GM12878 (cell line): ENCODE data around the gene SLC5A1. TPM values are rescaled to one million over a fixed set of nuclear protein-coding genes. Genes with fewer than 3 reads are reported as not detected.
"Not testable (repeated sequence)": the region's sequence is repeated elsewhere in the genome, so short reads cannot be mapped to it uniquely, and the experiment has no call there.

ENCODE experiments used
- ATAC-seq: fragments of 200-7000 bp; cut with Tn5 transposase; 3 replicates; pipeline ENCODE4 v1.9.1; 2020; ENCODE audit warnings: mild to moderate bottlenecking, moderate library complexity
- BruUV-seq: library from RNA; stranded (reverse); fragments of 400-500 nt; replicated peaks from 2 replicates; lab custom pipeline; 2021; lab: Mats Ljungman, UMichigan
- CTCF ChIA-PET: fragments of 300-600 bp; sonication (Branson Sonifier 250); formaldehyde crosslinking; extraction: SDS; loops from one replicate; lab custom pipeline; 2021; ENCODE audit warnings: inconsistent platforms; lab: Yijun Ruan, JAX
- POLR2A ChIA-PET: fragments of 350-600 bp; formaldehyde crosslinking; extraction: SDS; loops from one replicate; lab custom pipeline; 2021; ENCODE audit warnings: inconsistent platforms; lab: Charles Lee
- RAD21 ChIA-PET: fragments of 300-600 bp; sonication (Branson Sonifier 250); formaldehyde crosslinking; loops from one replicate; lab custom pipeline; 2023; ENCODE audit warnings: antibody characterized with exemption; ENCODE audit not compliant: unreplicated experiment; lab: Charles Lee
- SMC1A ChIA-PET: fragments of 300-600 bp; sonication (Branson Sonifier 250); formaldehyde crosslinking; loops from one replicate; lab custom pipeline; 2023; ENCODE audit not compliant: unreplicated experiment, uncharacterized antibody; lab: Charles Lee
- DNase-seq: peaks from one replicate; pipeline ENCODE4 v3.0.0-alpha.2; 2011; ENCODE audit warnings: low read depth, low spot score
- FAIRE-seq: peaks from 3 replicates; lab custom pipeline; 2011; peaks lifted over from hg19 to GRCh38; lab: Jason Lieb, UNC
- H2AFZ ChIP-seq: 2 replicates; pipeline ENCODE4 v1.6.0; 2011; ENCODE audit warnings: low read depth, low read length, control low read depth; ENCODE audit not compliant: control insufficient read depth
- H3K27ac ChIP-seq: 2 replicates; pipeline ENCODE4 v1.5.1; 2011; ENCODE audit warnings: control low read depth; ENCODE audit not compliant: control insufficient read depth, insufficient read depth
- H3K27me3 ChIP-seq, 2 experiments: replicated peaks in 1 of 2; 2 replicates each; pipeline versions ENCODE4 v1.6.0 to v1.6.1; 2011; ENCODE audit warnings: low read length in 1 of 2; ENCODE audit not compliant: control insufficient read depth in 2 of 2, insufficient read depth in 2 of 2
- H3K36me3 ChIP-seq, 2 experiments: 2 replicates each; pipeline ENCODE4 v1.5.1; 2011; ENCODE audit warnings: low read length in 1 of 2; ENCODE audit not compliant: control insufficient read depth in 2 of 2, insufficient read depth in 2 of 2
- H3K4me1 ChIP-seq: 2 replicates; pipeline ENCODE4 v1.6.1; 2011; ENCODE audit warnings: mild to moderate bottlenecking, low read length, moderate library complexity, mixed read lengths; ENCODE audit not compliant: control insufficient read depth, insufficient read depth
- H3K4me2 ChIP-seq: 2 replicates; pipeline ENCODE4 v1.6.0; 2011; ENCODE audit warnings: control low read depth; ENCODE audit not compliant: control insufficient read depth, insufficient read depth
- H3K4me3 ChIP-seq: fragments of 200-600 bp; sonication (generic); 2 replicates; pipeline ENCODE4 v1.5.1; 2016
- H3K79me2 ChIP-seq: 2 replicates; pipeline ENCODE4 v1.6.0; 2011; ENCODE audit warnings: low read length; ENCODE audit not compliant: control insufficient read depth, insufficient read depth
- H3K9ac ChIP-seq: 2 replicates; pipeline ENCODE4 v1.8.0; 2011; ENCODE audit warnings: low read length, control low read depth, mixed read lengths; ENCODE audit not compliant: control insufficient read depth, insufficient read depth
- H3K9me3 ChIP-seq: replicated peaks from 3 replicates; pipeline ENCODE4 v1.5.1; 2011; ENCODE audit warnings: mild to moderate bottlenecking, low read length; ENCODE audit not compliant: control insufficient read depth, insufficient read depth
- H4K20me1 ChIP-seq: 2 replicates; pipeline ENCODE4 v1.6.0; 2011; ENCODE audit not compliant: control insufficient read depth, insufficient read depth
- BMI1 ChIP-seq: fragments of 450-650 bp; IDR thresholded peaks from 2 replicates; pipeline ENCODE4 v1.6.1; 2016; ENCODE audit warnings: mild to moderate bottlenecking, moderate library complexity, borderline replicate concordance
- CTCF ChIP-seq, 3 experiments: IDR thresholded peaks in 2 of 3; conservative IDR thresholded peaks in 1 of 3; 2 replicates each; pipeline ENCODE4 v1.5.1; 2011; ENCODE audit warnings: low read depth in 3 of 3, low read length in 3 of 3, mild to moderate bottlenecking in 3 of 3, control low read depth in 2 of 3, moderate library complexity in 2 of 3, inconsistent platforms in 1 of 3, mixed read lengths in 1 of 3; ENCODE audit not compliant: control insufficient read depth in 2 of 3, insufficient read depth in 1 of 3; ENCODE audit errors: extremely low read depth in 1 of 3
- NKRF ChIP-seq: fragments of 450-650 bp; conservative IDR thresholded peaks from 2 replicates; pipeline ENCODE4 v1.6.1; 2017; ENCODE audit warnings: mild to moderate bottlenecking, moderate library complexity
- PBX3 ChIP-seq: IDR thresholded peaks from 2 replicates; pipeline ENCODE4 v1.6.1; 2011; ENCODE audit warnings: mild to moderate bottlenecking, low read depth, low read length, moderate library complexity; ENCODE audit not compliant: insufficient replicate concordance
- ZBTB4 ChIP-seq: fragments of 450-650 bp; formaldehyde crosslinking; IDR thresholded peaks from 2 replicates; pipeline ENCODE4 v1.4.0; 2022; ENCODE audit warnings: mild to moderate bottlenecking, moderate library complexity
- WGBS: methylation state at CpG from one replicate; pipeline ENCODE4 v1.1.6; 2016; ENCODE audit warnings: low lambda C conversion rate; ENCODE audit not compliant: insufficient replicate concordance, insufficient coverage; ENCODE audit errors: missing lambda C conversion rate; 5-methylcytosine and 5-hydroxymethylcytosine counted together
- in situ Hi-C: fragments of 300-500 bp; cut with MboI; formaldehyde crosslinking; loops from 9 replicates; pipeline ENCODE4 v1.14.3; 2018; ENCODE audit warnings: mixed read lengths
- intact Hi-C: fragments of 100-400 bp; cut with micrococcal nuclease; formaldehyde crosslinking; loops from one replicate; pipeline ENCODE4 v1.14.2; 2022; ENCODE audit not compliant: unreplicated experiment
- polyA plus RNA-seq, 11 experiments: library from polyadenylated mRNA; depleted of rRNA in 4 of 11; unstranded in 6 of 11; stranded (reverse) in 5 of 11; fragments of >200 nt; fragmentation: Nextera tagmentation in 4 of 11; fragmentation: Illumina TruSeq in 1 of 11; extraction: Ambion mirVana in 4 of 11; extraction: Trizol in 1 of 11; gene quantifications; 1 replicate in 1 of 11; 2 replicates in 10 of 11; pipeline versions ENCODE4 v1.2.1 to v1.2.3, GENCODE V29; 2011 to 2016; ENCODE audit warnings: inconsistent platforms in 2 of 11, missing spikeins in 2 of 11, low read depth in 1 of 11
- total RNA-seq, 4 experiments: library from RNA; depleted of rRNA in 3 of 4; stranded (reverse); fragments of >200 nt in 3 of 4; fragmentation: Illumina TruSeq in 1 of 4; extraction: Trizol in 1 of 4; gene quantifications; 2 replicates each; pipeline versions ENCODE4 v1.2.1 to v1.2.3, GENCODE V29; 2013 to 2021

The SLC5A1 gene
- total and polyA plus RNA-seq, 10 of the 15 experiments (the other 5 are each of a cell fraction or from before 2014, with no cell fraction given): 0.01 TPM; not detected in 9

- H3K79me2 ChIP-seq, H3K27me3 ChIP-seq, H3K9ac ChIP-seq, POLR2A ChIA-PET, H3K4me1 ChIP-seq, H3K36me3 ChIP-seq, H4K20me1 ChIP-seq, H3K4me3 ChIP-seq, DNase-seq, H3K4me2 ChIP-seq, H2AFZ ChIP-seq, BruUV-seq, intact Hi-C loops, in situ Hi-C loops, H3K9me3 ChIP-seq, H3K27ac ChIP-seq, RAD21 ChIA-PET: not testable (repeated sequence)
- FAIRE-seq (peak; percentile 49), ATAC-seq (peak; percentile 88)
- 32% methylated on average over 6 of the region's 6 CpGs for WGBS
- TF ChIP-seq CTCF (IDR thresholded peaks at IDR 0.05 in 2 of 3, conservative IDR thresholded peaks at IDR 0.05 in 1 of 3; ENCODE audit: control insufficient read depth in 2 of 3, extremely low read depth in 1 of 3, insufficient read depth in 1 of 3, low read depth in 3 of 3, low read length in 3 of 3): peak; percentile 10 to 38 (median 19); a peak in 2 of 6 replicates
- ChIA-PET CTCF (interaction anchor here (0.6 to 2.0 kb wide), 4 partner anchors 226 to 346 kb away, joined by 3 to 5 read pairs (median 4); no protein-coding TSS in a partner anchor), SMC1A (interaction anchor here (1.1 kb wide), 1 partner anchor 271 kb away, joined by 3 read pairs; no protein-coding TSS in a partner anchor)
These were observed 97.6 kb downstream of the SLC5A1 start for GRCh38 chr22:32140688-32141087.

GRCh38 chr22:32142600-32142999, 99.5 kb downstream of the SLC5A1 start:
- Histone ChIP-seq H3K27me3 (no peaks in the 10 kb centered on the region; a peak in 1 of 4 replicates), H3K4me2 (no peak overlapping the region), H3K4me1 (peaks cover 2% of the 10 kb centered on the region), H3K36me3 (no peaks in the 10 kb centered on the region), H2AFZ (no peak overlapping the region), H3K9ac (no peak overlapping the region), H4K20me1 (no peaks in the 10 kb centered on the region), H3K4me3 (no peak overlapping the region), H3K27ac (no peak overlapping the region), H3K79me2 (no peaks in the 10 kb centered on the region), H3K9me3 (no peaks in the 10 kb centered on the region; the same call in 2 of the 3 replicates)
- ChIA-PET RAD21 (no interaction called here), POLR2A (no interaction called here), CTCF (interaction anchor here (1.6 to 2.0 kb wide), 2 partner anchors 123 to 236 kb away, joined by 4 to 5 read pairs; no protein-coding TSS in a partner anchor), SMC1A (interaction anchor here (1.1 kb wide), 1 partner anchor 332 kb away, joined by 5 read pairs; the partner anchor contains the start of gene FBXO7)
- TF ChIP-seq BMI1 (no peak), NKRF (no peak), PBX3 (no peak), ZBTB4 (CRISPR knock-in tag) (no peak)
- in situ Hi-C loops (no loop called here), intact Hi-C loops (no loop called here)
- no TSS peak for BruUV-seq
- DNase-seq (no peak), ATAC-seq (no peak), FAIRE-seq (no peak)
